GM10266 (cell line): ENCODE results near the gene ELFN2.

Experiments
- DNase-seq: peaks from one replicate; pipeline ENCODE4 v3.0.0; 2012; ENCODE audit errors: extremely low spot score
- TF ChIP-seq, protein P1 (sequence below): IDR thresholded peaks from 2 replicates; pipeline ENCODE4 v1.5.1; 2012; ENCODE audit warnings: mild to moderate bottlenecking, low read depth; ENCODE audit not compliant: control insufficient read depth, insufficient read depth; ENCODE audit errors: missing control alignments

ELFN2 gene

DNA sequence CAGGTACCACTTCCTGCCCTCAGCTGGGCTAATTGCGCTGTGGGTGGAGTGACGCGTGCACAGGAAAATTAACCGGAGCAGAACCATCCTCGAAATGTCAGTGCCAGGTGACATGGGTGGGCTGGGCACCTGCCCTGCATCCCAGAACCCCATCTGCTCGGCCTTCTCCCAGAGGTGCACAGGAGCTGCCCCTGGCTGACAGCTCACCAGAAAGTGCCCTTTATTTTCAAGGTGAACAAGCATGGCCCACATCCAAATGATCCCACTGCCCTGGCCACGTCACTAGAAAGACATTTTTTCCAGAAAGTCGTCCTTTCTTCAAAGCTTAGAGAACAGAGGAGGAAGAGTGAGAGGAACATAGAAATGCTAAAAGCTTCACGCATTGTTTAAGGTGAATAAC is 4.1 kb upstream of the ELFN2 start:
- DNase-seq, result no peak

DNA sequence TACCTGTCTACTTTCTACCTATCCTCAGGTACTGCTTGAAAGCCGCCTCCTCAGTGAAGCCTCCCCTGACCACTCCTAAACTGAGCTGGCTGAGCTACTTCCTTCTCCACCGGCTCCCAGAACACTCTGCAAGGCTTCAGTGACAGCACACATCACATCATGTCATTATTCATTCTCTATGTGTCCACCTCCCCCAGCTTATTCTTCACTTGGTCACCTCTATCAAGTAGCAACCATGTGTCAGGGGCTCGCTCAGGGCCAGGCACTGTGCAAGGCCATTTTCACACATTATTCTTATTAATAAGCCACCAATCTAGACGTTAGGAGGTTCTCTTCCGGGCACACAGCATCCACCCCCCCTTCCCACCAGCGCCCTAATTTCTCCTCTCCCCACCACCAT is 3.7 kb upstream of the ELFN2 start:
- DNase-seq, result no peak
- TF ChIP-seq, protein P1, sequence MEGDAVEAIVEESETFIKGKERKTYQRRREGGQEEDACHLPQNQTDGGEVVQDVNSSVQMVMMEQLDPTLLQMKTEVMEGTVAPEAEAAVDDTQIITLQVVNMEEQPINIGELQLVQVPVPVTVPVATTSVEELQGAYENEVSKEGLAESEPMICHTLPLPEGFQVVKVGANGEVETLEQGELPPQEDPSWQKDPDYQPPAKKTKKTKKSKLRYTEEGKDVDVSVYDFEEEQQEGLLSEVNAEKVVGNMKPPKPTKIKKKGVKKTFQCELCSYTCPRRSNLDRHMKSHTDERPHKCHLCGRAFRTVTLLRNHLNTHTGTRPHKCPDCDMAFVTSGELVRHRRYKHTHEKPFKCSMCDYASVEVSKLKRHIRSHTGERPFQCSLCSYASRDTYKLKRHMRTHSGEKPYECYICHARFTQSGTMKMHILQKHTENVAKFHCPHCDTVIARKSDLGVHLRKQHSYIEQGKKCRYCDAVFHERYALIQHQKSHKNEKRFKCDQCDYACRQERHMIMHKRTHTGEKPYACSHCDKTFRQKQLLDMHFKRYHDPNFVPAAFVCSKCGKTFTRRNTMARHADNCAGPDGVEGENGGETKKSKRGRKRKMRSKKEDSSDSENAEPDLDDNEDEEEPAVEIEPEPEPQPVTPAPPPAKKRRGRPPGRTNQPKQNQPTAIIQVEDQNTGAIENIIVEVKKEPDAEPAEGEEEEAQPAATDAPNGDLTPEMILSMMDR, result no peak

More for the DNA sequence above, 4.1 kb upstream of the ELFN2 start:
- TF ChIP-seq, protein P1, result no peak

DNA sequence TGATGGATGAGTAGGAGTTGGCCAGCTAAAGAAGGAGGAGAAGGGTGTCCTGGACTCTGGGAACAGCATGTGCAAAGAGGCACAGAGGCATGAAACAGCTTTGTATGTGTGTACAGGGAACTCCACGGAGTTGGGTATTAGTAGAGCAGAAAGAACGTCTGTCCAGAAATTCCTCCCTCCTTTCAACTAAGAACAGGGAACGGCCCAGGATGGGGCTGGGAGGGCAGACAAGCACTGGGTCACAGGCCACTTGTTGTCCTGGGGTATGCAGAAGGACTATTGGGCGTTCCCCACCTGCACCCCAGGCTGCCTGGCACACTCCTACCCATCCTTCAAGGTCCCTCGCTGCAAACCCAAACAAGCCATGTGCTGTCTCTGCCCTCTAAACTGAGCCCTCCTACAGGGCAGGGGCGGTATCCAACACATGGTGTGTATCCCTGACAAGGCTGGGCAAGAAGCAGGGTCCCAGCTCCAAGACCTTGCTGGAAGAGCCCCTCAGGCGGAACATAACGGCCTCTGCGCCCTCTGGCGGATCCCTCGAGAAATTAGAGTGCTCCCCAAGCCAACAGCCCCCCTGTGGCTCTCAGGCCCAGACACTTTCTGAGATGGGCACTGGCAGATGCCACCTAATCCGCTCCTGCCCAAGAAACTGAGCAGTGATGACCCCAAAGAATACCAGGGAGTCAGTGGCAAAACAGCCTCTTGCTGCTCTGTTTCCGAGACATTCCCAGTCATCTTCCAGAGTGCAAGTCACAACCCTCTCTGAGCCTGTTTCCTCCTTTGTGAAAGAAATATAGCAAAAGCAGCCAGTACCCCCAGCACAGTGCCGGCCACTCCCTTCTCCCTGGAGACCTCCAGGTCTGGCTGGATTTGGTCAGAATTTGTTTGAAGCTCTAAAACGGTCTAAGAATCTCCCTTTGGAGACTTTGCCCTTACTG is 1.6 kb upstream of the ELFN2 start:
- TF ChIP-seq, protein P1, result peak; percentile 66
- DNase-seq, result peak; percentile 85

DNA sequence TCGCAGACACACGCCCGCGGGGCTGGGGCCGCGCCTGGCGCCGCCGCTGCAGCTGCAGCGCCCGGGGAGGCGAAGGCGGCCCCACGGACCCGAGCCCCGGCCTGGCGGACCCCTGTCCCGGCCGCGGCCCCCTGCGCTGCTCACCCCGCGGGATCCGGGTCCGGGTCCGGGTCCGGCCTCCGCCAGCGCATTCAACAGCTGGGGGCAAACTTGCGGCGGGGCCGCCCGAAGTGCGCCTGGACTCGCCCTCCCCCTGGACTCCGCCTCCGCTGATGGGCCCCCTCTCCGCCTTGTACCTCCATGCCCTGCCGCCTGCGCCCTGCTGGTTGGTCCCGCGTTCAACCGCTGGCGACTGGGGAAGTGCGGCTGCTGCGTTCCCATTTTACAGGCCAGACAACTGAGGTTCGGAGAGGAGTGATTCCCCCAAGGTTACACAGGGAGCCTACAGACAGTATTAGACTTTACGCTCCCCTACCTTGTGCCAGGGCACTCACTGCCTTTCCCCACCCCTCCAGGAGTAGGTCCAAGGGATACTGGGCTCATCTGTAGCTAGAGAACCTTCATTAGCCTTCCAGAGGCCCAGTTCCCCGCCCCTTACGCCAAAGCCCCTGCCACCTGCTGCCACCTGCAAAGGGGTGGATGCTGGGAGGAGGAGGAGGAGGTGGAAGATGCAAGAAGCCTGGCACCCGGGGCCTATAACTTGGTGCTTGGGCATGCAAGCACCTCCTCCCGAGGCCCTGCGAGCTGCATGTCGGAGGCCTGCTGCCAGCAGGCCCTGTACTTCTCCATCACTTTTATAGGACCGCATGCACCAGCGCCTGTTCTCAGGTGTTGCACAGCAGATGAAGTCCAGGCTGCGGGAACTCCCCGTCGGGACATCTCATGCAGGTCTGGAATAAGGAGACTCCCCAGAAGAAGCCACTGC is 694 bp upstream of the ELFN2 start:
- TF ChIP-seq, protein P1, result no peak
- DNase-seq, result no peak

DNA sequence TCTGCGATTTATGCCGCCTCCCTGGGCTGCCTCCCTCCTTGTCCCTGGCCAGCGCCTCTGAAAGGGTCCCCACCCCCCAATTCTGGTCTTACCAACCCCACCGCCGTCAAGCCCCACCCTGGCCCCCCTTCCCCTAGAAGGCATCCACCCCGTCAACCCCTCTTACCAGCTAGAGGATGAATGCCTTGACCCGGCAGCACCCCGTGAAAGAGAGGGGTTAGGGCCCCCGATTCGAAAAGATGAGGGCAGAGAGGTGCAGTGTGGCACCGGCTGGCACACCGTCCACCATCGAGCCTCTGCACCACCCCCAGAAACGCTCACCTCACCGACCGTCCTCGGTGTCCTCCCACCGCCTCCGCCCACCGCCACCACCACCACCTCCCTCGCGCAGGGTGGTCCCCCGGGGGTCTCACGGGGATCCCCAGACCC is 559 bp downstream of the ELFN2 start:
- TF ChIP-seq, protein P1, result no peak
- DNase-seq, result no peak

DNA sequence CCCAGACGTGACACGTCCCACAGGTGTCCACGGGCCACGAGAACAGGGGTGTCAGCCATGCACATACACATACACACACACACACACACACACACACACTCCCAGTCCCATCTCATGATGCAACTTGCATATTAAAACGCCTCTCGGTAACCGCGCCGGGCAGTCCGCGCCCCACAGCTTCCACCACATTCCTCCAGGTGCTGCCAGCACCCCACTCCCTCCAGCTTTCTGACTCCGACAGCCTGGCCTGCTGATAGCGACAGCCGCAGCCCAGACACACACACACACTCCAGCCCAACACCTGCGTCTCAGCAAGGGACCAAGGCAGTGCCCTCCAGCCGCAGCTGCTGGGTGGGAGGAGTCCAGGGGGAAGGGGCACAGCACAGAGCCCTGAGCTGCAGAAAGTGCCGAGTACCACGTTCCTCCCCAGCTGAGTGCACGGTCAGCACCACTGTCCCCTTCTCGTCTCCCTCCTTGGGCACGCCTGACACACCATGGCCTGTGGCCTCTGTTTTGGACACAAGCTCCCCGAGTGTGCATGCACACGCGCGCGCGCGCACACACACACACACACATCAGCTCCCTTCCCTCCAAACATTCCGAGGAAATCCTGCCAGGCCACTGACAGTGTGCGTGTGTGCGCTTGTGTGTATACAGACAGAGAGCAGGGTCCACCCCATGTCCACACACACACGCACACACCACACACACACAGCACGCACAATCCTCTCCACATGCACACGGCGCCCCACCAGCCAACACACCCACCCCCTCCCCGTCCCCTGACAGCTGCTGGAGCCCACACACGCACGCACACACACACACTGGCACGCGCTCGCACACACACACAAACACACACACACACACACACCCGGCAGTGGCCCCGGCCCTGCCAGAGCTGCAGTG is 1.2 kb downstream of the ELFN2 start:
- no peak for DNase-seq
- TF ChIP-seq, protein P1, result no peak
